Tibial artery (tissue), 4 donors: Measurements from ENCODE around the gene NAA10.

Experiments
- DNase-seq, 2 donors: peaks; one replicate each; pipeline ENCODE4 v3.0.0-alpha.2; 2019
- H3K27ac ChIP-seq, 2 donors: fragments of 200-600 bp; sonication (generic) in 1 of 2; 1 replicate in 1 of 2; 2 replicates in 1 of 2; pipeline ENCODE4 v1.5.1; 2018 to 2019; ENCODE audit warnings: mild to moderate bottlenecking in 1 of 2
- H3K27me3 ChIP-seq, 2 donors: fragments of 200-600 bp; sonication (generic) in 1 of 2; one replicate each; pipeline versions ENCODE4 v1.5.1 to v1.6.0; 2016 to 2019
- H3K36me3 ChIP-seq, 3 donors: fragments of 200-600 bp; sonication (generic) in 2 of 3; one replicate each; pipeline ENCODE4 v1.5.1; 2016 to 2019; ENCODE audit warnings: mild to moderate bottlenecking in 2 of 3
- H3K4me1 ChIP-seq, 4 donors: fragments of 200-600 bp; sonication (generic) in 2 of 4; 1 replicate in 3 of 4; 2 replicates in 1 of 4; pipeline ENCODE4 v1.5.1; 2016 to 2019
- H3K4me3 ChIP-seq, 2 donors: fragments of 200-600 bp; sonication (generic) in 1 of 2; 1 replicate in 1 of 2; 2 replicates in 1 of 2; pipeline ENCODE4 v1.5.1; 2018 to 2019; ENCODE audit warnings: mild to moderate bottlenecking in 2 of 2
- H3K9me3 ChIP-seq, 3 donors: fragments of 200-600 bp; sonication (generic) in 1 of 3; one replicate each; pipeline ENCODE4 v1.5.1; 2016 to 2019
- intact Hi-C: fragments of 100-400 bp; cut with DNase I; formaldehyde crosslinking; loops from one replicate; pipeline ENCODE4 v1.15.0; 2023; ENCODE audit warnings: low total_unique reads
- TF ChIP-seq, protein P1 (sequence below), 2 experiments: fragments of 200-600 bp in 1 of 2; fragments of 450-650 bp in 1 of 2; IDR thresholded peaks; one replicate each; pipeline ENCODE4 v1.5.1; 2017 to 2019; ENCODE audit warnings: antibody characterized with exemption in 2 of 2, mild to moderate bottlenecking in 1 of 2, moderate library complexity in 1 of 2

The NAA10 gene

GRCh38 chrX:153913701-153914100, 21.1 kb downstream of the NAA10 start:
- TF ChIP-seq, protein P1, sequence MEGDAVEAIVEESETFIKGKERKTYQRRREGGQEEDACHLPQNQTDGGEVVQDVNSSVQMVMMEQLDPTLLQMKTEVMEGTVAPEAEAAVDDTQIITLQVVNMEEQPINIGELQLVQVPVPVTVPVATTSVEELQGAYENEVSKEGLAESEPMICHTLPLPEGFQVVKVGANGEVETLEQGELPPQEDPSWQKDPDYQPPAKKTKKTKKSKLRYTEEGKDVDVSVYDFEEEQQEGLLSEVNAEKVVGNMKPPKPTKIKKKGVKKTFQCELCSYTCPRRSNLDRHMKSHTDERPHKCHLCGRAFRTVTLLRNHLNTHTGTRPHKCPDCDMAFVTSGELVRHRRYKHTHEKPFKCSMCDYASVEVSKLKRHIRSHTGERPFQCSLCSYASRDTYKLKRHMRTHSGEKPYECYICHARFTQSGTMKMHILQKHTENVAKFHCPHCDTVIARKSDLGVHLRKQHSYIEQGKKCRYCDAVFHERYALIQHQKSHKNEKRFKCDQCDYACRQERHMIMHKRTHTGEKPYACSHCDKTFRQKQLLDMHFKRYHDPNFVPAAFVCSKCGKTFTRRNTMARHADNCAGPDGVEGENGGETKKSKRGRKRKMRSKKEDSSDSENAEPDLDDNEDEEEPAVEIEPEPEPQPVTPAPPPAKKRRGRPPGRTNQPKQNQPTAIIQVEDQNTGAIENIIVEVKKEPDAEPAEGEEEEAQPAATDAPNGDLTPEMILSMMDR (IDR thresholded peaks at IDR 0.05) = no peak
- no peaks in the 10 kb centered on the region for H3K9me3 ChIP-seq
- no peaks in the 10 kb centered on the region for H3K4me1 ChIP-seq
- no peak overlapping the region for H3K4me3 ChIP-seq
- intact Hi-C loops = no loop called here
- DNase-seq = no peak
- H3K27me3 ChIP-seq = no peaks in the 10 kb centered on the region
- H3K27ac ChIP-seq = no peak overlapping the region
- no peaks in the 10 kb centered on the region for H3K36me3 ChIP-seq

DNA sequence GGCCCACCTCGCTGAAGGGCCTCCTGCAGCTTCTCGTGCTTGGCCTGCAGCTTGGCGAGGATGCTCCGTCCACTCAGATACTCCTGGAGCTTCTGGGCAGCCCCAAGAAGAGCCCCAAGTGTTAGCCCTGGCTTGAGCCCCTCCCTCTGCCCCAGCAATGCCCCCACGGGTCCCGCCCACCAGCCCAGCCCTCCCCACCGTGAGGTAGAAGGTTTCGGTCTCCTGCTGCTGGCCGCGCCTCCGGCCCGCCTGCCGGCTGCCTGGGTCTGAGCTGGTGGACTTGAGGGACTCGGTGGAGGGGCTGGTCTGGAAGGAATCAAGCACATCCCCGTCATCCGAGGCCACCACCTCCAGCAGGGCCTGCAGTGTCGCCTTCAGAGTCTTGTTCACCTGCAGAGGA, 21.6 kb downstream of the NAA10 start:
- Histone ChIP-seq H3K4me1 (no peaks in the 10 kb centered on the region), H3K27me3 (no peaks in the 10 kb centered on the region), H3K4me3 (no peak overlapping the region), H3K27ac (no peak overlapping the region), H3K9me3 (no peaks in the 10 kb centered on the region), H3K36me3 (no peaks in the 10 kb centered on the region)
- no peak for DNase-seq
- TF ChIP-seq, protein P1 (IDR thresholded peaks at IDR 0.05) = no peak
- intact Hi-C loops = no loop called here

DNA sequence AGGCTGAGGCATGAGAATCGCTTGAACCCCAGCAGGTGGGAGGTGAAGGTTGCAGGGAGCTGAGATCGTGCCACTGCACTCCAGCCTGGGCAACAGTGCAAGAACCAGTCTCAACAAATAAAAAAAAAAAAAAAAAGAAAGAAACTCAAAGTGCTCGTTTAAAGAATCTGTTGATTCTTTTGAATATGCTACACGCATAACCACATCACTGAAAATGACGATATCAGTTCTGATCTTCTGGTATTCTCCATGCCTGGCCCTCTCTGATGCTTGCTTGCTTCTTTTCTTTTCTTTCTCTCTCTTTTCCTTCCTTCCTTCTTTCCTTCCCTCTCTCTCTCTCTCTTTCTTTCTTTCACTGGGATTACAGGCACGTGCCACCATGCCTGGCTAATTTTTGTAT, 23.0 kb downstream of the NAA10 start:
- intact Hi-C loops = no loop called here
- Histone ChIP-seq H3K27ac (no peak overlapping the region), H3K4me3 (no peak overlapping the region), H3K36me3 (no peaks in the 10 kb centered on the region), H3K9me3 (no peaks in the 10 kb centered on the region), H3K4me1 (no peaks in the 10 kb centered on the region), H3K27me3 (no peaks in the 10 kb centered on the region)
- TF ChIP-seq, protein P1 (IDR thresholded peaks at IDR 0.05) = no peak
- no peak for DNase-seq

GRCh38 chrX:153910446-153910845, 24.4 kb downstream of the NAA10 start:
- intact Hi-C loops = no loop called here
- H3K27me3 ChIP-seq = no peaks in the 10 kb centered on the region
- no peak for DNase-seq

DNA sequence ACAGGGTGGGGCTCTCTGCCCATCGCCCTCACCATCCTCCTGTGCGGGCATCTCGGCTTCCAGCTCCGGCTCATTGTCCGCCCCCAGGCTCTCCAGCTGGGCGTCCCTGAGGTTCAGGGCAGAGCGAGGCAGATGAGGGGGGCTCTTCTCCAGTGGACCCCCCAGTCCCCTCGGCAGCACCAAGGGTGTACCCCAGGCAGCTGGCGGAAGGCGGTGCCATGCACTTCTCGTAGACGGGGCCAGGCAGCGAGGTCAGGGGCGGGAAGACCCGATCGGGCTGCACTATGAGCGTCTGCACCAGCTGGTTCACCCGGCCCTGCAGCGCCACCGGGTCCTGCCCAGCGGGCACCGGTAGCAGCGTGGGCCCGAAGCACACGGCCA, 24.9 kb downstream of the NAA10 start:
- Histone ChIP-seq H3K36me3 (no peaks in the 10 kb centered on the region), H3K27ac (no peak overlapping the region), H3K4me3 (no peak overlapping the region), H3K9me3 (no peaks in the 10 kb centered on the region), H3K4me1 (no peaks in the 10 kb centered on the region), H3K27me3 (no peaks in the 10 kb centered on the region)
- intact Hi-C loops = no loop called here
- no peak for DNase-seq
- TF ChIP-seq, protein P1 (IDR thresholded peaks at IDR 0.05) = no peak

More at GRCh38 chrX:153910446-153910845, 24.4 kb downstream of the NAA10 start:
- TF ChIP-seq, protein P1 (IDR thresholded peaks at IDR 0.05) = no peak
- H3K36me3 ChIP-seq = no peaks in the 10 kb centered on the region
- no peak overlapping the region for H3K4me3 ChIP-seq
- no peaks in the 10 kb centered on the region for H3K9me3 ChIP-seq
- H3K27ac ChIP-seq = no peak overlapping the region
- no peaks in the 10 kb centered on the region for H3K4me1 ChIP-seq
